GM18505 (cell line): ENCODE results near the gene ASAP2.
"Not testable (repeated sequence)": the region's sequence is repeated elsewhere in the genome, so short reads cannot be mapped to it uniquely, and the experiment has no call there.

Experiments used
- ATAC-seq: cut with Tn5 transposase; IDR thresholded peaks from one replicate; pipeline ENCODE4 v1.9.1; 2021; ENCODE audit not compliant: unreplicated experiment
- POLR2A ChIP-seq: IDR thresholded peaks from 4 replicates; pipeline ENCODE4 v1.6.1; 2011; ENCODE audit warnings: borderline replicate concordance; ENCODE audit not compliant: insufficient read depth, insufficient read length; ENCODE audit errors: extremely low read depth

ASAP2 gene

DNA sequence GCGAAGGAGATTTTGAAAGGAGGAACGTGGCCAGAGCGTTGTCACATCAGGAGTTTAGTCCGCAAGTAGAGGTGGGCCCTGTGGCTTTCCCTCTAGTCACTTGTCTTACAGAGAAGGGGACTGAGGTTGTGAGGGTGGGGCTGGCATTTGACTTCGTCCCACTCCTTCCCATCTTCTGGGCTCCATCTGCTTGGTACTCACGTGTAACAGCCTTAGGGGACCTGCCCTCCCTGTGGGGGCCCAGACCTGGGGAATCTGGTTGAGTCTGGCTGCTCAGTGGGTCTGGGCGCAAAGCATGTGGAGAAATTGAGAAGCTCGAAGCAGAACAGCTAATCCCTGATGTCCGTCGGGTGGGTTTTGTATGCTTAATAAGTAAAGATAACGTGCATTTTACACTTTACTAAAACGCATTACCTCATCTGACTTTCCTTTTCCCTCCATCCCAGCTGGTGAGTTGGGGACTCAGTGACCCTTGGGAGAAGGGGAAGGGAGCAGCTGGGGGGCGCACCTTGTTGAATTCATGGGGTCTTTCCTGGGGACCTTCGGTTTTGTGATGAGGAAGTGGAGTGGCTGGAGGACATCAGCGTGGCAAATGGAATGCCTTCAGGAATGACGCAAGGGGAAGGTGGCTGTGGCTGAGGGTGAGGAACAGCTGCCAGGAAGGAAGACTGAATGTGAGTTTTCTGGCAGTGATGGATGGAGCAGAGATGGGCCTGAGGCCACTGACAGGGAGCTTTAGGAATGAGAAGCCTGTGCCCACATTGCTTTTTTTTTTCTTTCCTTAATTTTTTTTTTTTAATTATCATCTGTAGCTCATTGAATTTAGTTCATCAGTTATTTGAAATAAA, 44.8 kb downstream of the ASAP2 start:
- no peak for TF ChIP-seq POLR2A

DNA sequence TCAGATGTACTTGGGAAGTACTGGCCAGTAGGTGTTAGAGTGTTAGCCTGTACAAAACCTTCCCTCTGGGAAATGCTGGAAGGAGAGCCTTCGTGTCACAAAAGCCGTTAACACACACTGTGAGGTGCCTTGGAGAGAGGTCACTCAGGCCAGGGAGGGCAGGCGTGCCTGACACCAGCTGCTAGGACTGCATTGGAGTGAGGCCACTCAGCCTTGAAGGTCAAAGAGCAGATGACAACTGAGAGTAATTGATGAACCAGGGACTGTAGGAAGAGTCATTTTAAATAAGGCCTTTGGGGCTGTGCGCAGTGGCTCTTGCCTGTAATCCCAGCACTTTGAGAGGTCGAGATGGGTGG, 45.4 kb downstream of the ASAP2 start:
- no peak for TF ChIP-seq POLR2A
- no peak for ATAC-seq

More for the DNA sequence above, 44.8 kb downstream of the ASAP2 start:
- ATAC-seq, result no peak

DNA sequence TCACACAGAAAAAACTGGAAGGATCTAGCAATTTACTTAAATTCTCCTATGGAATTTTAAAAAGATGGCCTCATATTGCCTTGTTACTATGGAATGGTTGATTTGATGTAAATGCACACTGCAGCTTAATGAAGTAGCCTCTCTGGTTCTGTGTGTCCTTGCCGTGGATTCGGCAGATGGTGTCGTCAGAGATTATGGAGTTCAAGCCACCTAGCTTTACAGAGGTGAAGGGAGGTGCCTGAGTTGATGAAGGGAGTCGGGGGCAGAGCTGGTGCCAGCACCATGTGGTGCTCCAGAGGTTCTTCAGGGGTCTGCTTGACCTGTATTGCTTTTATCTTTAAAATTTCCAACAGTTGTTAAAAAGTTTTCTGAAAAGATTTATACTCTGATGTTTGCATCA, 48.8 kb downstream of the ASAP2 start:
- TF ChIP-seq POLR2A, result no peak
- no peak for ATAC-seq

- TF ChIP-seq POLR2A, result no peak
These were observed 49.5 kb downstream of the ASAP2 start for GRCh38 chr2:9256147-9256546.

DNA sequence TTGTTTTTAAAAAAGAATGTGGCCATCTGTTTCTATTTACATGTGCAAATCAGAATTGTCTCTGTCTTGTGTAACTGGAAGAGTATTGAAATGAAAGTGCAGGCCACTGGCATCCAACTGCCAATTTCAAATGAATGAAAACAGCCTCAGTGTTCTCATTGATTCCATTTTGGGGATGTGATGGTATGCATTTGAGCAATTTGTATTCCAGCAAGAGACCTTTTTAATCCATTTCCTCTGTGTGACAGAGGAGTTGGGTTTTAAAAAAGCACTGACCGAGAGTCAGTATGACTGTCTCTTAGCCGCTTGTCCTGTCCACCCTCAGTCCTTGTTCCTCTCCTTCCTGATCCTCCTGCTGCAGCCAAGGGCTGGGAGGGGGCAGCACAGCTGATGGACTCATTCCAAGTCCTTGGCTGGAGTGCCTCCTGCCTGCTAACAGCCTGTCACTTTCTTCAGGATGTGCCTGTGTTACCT, 50.0 kb downstream of the ASAP2 start:
- ATAC-seq, result no peak
- no peak for TF ChIP-seq POLR2A

More at GRCh38 chr2:9256147-9256546, 49.5 kb downstream of the ASAP2 start:
- ATAC-seq, result no peak

GRCh38 chr2:9258501-9258900, 51.9 kb downstream of the ASAP2 start:
- ATAC-seq, result no peak

DNA sequence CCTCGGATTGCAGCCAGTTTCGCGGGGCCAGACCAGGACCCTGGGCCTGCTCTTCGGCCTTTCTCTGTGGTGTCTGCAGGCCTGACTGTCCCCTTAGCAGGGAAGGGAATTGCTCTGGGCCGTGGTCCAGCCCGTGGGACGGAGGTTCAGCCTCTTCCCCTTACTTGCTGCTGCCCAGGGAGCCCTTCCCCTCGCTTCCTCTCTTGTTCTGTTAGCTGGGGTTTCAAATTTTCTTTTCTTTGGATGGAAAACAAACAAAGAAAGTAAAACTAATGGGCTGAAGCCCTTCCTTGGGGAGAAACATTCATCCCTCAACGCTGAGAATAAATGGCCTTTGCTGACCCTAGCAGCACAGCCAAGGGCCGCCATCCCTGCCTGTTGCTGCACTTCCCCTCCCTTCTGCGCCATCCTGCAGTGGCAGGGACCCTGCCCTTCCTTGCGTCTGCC, 52.4 kb downstream of the ASAP2 start:
- TF ChIP-seq POLR2A, result no peak
- no peak for ATAC-seq

More at GRCh38 chr2:9258501-9258900, 51.9 kb downstream of the ASAP2 start:
- no peak for TF ChIP-seq POLR2A

DNA sequence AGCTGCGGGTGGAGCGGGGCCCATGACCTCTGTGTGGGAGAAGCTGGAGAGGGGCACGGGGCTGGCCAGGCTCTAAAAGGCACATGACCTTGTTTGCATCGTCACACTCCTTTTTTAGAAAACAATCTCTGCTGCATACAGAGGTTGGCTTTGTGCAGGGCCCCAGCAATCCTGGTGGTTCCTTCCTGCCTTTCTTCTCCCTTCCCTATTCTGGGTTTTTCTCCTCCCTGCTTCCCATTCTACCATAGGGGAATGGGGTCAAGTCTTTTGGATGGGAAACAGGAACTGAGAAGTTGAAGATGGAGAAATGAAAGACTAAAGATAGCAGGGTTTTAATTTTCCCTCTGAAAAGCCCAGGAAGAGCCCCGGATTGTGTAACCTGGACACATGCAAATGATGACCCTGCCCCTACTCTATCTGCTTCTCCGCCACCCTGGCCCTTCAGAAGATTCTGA, 53.9 kb downstream of the ASAP2 start:
- no peak for ATAC-seq
- no peak for TF ChIP-seq POLR2A

GRCh38 chr2:9261231-9261883, 54.7 kb downstream of the ASAP2 start:
- TF ChIP-seq POLR2A, result no peak
- ATAC-seq, result no peak

GRCh38 chr2:9262671-9263171, 56.1 kb downstream of the ASAP2 start:
- ATAC-seq, result no peak
- no peak for TF ChIP-seq POLR2A

DNA sequence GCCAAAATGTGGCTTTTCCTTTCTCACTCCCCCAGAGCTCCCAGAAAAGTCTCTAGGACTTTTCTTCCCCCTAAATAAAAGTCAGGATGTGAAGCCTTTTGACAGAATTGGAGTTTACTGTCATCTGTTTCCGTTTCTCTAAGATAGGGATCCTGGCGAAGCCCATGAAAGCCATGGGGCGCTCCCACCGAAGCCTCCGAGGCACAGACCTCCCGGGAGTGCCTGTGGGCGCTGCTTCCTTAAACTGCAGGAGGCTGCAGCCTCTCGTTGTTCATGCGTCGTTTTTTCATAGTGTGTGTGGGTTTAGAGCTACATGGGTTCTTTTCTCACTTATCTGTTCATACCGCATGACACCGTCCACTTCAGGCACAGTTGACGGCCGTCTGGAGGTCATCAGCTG, 56.8 kb downstream of the ASAP2 start:
- no peak for TF ChIP-seq POLR2A
- ATAC-seq, result no peak

DNA sequence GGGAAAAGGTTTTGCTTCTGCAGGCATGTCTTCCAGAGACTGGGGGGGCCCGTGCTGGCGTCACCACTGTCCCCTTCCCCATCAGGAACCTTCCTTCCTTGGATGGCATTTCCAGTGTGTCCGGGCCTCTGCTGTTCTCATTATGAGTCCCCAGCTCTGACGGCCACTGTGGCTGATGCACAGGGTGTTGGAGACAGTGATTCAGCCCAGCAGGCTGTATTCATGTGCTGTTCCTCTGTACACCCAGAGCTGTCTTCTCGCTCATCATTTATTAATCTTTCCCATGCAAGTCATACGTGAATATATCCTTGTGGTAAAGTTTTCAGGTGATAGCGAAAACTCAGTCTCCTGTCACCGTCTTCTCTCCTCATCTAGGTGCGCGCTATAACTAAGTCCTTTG, 57.7 kb downstream of the ASAP2 start:
- ATAC-seq, result no peak
- TF ChIP-seq POLR2A, result no peak

GRCh38 chr2:9266711-9267110, 60.1 kb downstream of the ASAP2 start:
- TF ChIP-seq POLR2A, result no peak

GRCh38 chr2:9267286-9267685, 60.7 kb downstream of the ASAP2 start:
- not testable (repeated sequence) for ATAC-seq

More at GRCh38 chr2:9266711-9267110, 60.1 kb downstream of the ASAP2 start:
- ATAC-seq, result no peak
